ENCODE data around the gene SLC30A2. TPM values are rescaled to one million over a fixed set of nuclear protein-coding genes. Genes with fewer than 3 reads are reported as not detected.

The SLC30A2 gene
- total RNA-seq, 4 donors from 2014 or later: 0.14 TPM; not detected in 3

DNA sequence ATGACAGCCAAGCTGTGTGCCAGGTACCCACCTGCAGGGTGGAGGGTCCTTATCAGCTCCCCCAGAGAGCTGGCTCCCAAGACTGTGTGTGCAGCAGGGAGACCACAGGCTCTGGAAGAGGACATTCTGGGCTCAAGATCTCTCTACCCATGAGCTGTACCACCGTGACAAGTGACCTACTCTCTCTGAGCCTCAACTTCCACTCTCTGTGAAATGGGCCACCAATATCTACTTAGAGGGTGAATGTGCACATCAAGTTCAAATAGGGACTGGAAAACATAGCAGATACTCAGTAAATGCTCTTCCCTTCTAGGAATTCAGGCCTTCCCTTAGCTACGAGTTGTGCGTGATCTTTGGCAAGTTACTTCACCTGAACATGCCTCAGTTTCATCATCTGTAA lies 1.5 kb downstream of the SLC30A2 start:
- no peak overlapping the region for H3K4me3 ChIP-seq
- H3K36me3 ChIP-seq: no peaks in the 10 kb centered on the region
- no peak for DNase-seq
- intact Hi-C loops (cut with DNase I; ENCODE audit: low total_unique reads) (no loop called here), in situ Hi-C loops (cut with MboI; ENCODE audit: low pct_ligation_motif_present in 1 of 4, low pct_unique_long_range_greater_than_20kb in 1 of 4, low sequenced_read_pairs in 3 of 4) (loop anchor here (10.0 to 25.0 kb wide), 3 partner anchors 93 to 118 kb away; partner anchors contain the start of genes C1orf232 (in 2 of the 4), FAM110D (in 2 of the 4), ZNF593 (in 2 of the 4) and ZNF593OS (in 2 of the 4))
- peaks cover 0 to 24% (median 12%) of the 10 kb centered on the region in 4 donors for H3K4me1 ChIP-seq
- 83 to 86% methylated on average over 2 to 3 of the region's 3 CpGs for WGBS, 2 donors (ENCODE audit: low coverage in 1 of 2)
- TF ChIP-seq, protein P1, sequence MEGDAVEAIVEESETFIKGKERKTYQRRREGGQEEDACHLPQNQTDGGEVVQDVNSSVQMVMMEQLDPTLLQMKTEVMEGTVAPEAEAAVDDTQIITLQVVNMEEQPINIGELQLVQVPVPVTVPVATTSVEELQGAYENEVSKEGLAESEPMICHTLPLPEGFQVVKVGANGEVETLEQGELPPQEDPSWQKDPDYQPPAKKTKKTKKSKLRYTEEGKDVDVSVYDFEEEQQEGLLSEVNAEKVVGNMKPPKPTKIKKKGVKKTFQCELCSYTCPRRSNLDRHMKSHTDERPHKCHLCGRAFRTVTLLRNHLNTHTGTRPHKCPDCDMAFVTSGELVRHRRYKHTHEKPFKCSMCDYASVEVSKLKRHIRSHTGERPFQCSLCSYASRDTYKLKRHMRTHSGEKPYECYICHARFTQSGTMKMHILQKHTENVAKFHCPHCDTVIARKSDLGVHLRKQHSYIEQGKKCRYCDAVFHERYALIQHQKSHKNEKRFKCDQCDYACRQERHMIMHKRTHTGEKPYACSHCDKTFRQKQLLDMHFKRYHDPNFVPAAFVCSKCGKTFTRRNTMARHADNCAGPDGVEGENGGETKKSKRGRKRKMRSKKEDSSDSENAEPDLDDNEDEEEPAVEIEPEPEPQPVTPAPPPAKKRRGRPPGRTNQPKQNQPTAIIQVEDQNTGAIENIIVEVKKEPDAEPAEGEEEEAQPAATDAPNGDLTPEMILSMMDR (IDR thresholded peaks at IDR 0.05): no peak
- TF ChIP-seq EP300 (IDR thresholded peaks at IDR 0.05; ENCODE audit: low read depth) (no peak), POLR2A (IDR thresholded peaks at IDR 0.05) (no peak), POLR2AphosphoS5 (IDR thresholded peaks at IDR 0.05) (no peak)
- H3K27ac ChIP-seq: no peak overlapping the region
- peaks cover 69% of the 10 kb centered on the region for H3K27me3 ChIP-seq
- H3K9me3 ChIP-seq: no peaks in the 10 kb centered on the region

DNA sequence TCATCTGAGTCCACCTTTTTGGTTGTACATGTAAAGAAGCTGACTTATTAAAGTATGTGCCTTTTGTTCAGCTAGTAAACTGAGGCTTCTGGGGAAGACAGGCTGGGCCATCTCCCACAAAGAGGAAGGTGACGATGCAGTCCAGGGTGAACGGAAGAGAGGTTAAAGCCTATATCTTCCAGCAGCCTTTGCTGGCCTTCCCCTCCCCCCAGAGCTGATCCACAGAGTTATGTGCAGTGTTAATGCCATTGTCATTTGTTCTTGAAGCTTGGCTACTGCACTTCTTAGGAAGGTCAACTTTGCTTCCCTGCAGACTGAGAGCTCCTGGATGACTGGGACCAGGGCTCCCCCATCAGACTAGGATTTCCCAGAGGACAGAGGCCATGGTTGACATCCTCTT lies 2.2 kb downstream of the SLC30A2 start:
- in situ Hi-C loops (cut with MboI; ENCODE audit: low pct_ligation_motif_present in 1 of 4, low pct_unique_long_range_greater_than_20kb in 1 of 4, low sequenced_read_pairs in 3 of 4) (loop anchor here (10.0 to 25.0 kb wide), 3 partner anchors 94 to 119 kb away; partner anchors contain the start of genes C1orf232 (in 2 of the 4), FAM110D (in 2 of the 4), ZNF593 (in 2 of the 4) and ZNF593OS (in 2 of the 4)), intact Hi-C loops (cut with DNase I; ENCODE audit: low total_unique reads) (no loop called here)
- peaks cover 0 to 17% (median 11%) of the 10 kb centered on the region in 4 donors for H3K4me1 ChIP-seq
- DNase-seq: no peak
- no peaks in the 10 kb centered on the region for H3K9me3 ChIP-seq
- no peak overlapping the region for H3K27ac ChIP-seq
- no peak overlapping the region for H3K4me3 ChIP-seq
- WGBS, 2 donors (ENCODE audit: low coverage in 1 of 2): 75% methylated on average over 2 of the region's 2 CpGs; no CpG with 5 or more reads in 1 of the 2 donors
- no peak for TF ChIP-seq POLR2AphosphoS5 (IDR thresholded peaks at IDR 0.05)
- TF ChIP-seq EP300 (IDR thresholded peaks at IDR 0.05; ENCODE audit: low read depth): no peak
- TF ChIP-seq POLR2A (IDR thresholded peaks at IDR 0.05): no peak
- TF ChIP-seq, protein P1 (IDR thresholded peaks at IDR 0.05): no peak
- no peaks in the 10 kb centered on the region for H3K36me3 ChIP-seq
- H3K27me3 ChIP-seq: peaks cover 68% of the 10 kb centered on the region

DNA sequence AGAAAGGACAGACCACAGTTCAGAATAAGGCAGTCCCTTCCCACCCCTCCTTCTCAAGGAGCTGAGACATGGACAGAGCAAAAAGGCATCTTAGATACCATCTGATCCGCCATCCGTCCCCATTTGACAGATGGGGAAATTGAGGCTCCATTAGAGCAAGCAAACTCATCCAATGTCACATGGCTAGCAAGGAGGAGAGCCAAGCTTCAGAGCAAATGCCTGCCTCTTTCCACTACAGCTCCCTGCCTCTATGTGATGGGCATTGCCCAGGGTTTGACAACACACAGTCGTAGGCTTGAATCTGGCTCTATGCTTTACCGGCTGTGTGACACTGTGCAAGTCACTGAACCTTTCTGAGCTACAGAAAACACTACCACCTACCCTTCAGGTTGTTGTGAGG lies 3.9 kb downstream of the SLC30A2 start:
- in situ Hi-C loops (cut with MboI; ENCODE audit: low pct_ligation_motif_present in 1 of 4, low pct_unique_long_range_greater_than_20kb in 1 of 4, low sequenced_read_pairs in 3 of 4): loop anchor here (10.0 to 25.0 kb wide), 3 partner anchors 95 to 120 kb away; partner anchors contain the start of genes C1orf232 (in 2 of the 4), FAM110D (in 2 of the 4), ZNF593 (in 2 of the 4) and ZNF593OS (in 2 of the 4)
- 69% methylated on average over 4 of the region's 4 CpGs; no CpG with 5 or more reads in 1 of the 2 donors for WGBS, 2 donors (ENCODE audit: low coverage in 1 of 2)
- H3K9me3 ChIP-seq: no peaks in the 10 kb centered on the region
- peaks cover 0 to 16% (median 11%) of the 10 kb centered on the region in 4 donors for H3K4me1 ChIP-seq
- H3K27ac ChIP-seq: no peak overlapping the region
- no peaks in the 10 kb centered on the region for H3K36me3 ChIP-seq
- intact Hi-C loops (cut with DNase I; ENCODE audit: low total_unique reads): no loop called here
- H3K4me3 ChIP-seq: no peak overlapping the region
- no peak for DNase-seq
- no peak for TF ChIP-seq EP300 (IDR thresholded peaks at IDR 0.05; ENCODE audit: low read depth)
- TF ChIP-seq POLR2A (IDR thresholded peaks at IDR 0.05): no peak
- peaks cover 50% of the 10 kb centered on the region for H3K27me3 ChIP-seq

DNA sequence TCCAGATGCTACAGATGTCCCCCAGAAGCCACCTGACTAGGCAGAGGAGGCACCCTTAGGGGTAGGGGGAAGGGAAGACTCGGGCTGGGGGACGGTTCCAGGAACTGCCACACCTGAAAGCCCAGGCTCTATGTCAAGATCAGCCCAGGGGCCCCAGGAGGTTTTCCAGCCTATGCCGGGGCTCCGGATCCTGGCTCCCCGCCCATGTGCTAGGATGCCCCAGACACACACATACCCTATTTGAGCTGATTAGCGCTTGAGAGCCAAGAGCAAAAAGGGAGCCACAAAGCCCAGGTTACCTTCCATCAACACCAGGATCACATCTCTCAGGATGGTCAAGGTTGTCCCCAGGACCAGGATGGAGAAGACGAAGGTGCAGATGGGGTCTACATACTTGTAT lies 4.5 kb downstream of the SLC30A2 start:
- H3K4me3 ChIP-seq: no peak overlapping the region
- 83% methylated on average over 6 of the region's 7 CpGs; no CpG with 5 or more reads in 1 of the 2 donors for WGBS, 2 donors (ENCODE audit: low coverage in 1 of 2)
- no peaks in the 10 kb centered on the region for H3K9me3 ChIP-seq
- TF ChIP-seq, protein P1 (IDR thresholded peaks at IDR 0.05): no peak
- TF ChIP-seq EP300 (IDR thresholded peaks at IDR 0.05; ENCODE audit: low read depth) (no peak), POLR2A (IDR thresholded peaks at IDR 0.05) (no peak), POLR2AphosphoS5 (IDR thresholded peaks at IDR 0.05) (no peak)
- no peak for DNase-seq
- in situ Hi-C loops (cut with MboI; ENCODE audit: low pct_ligation_motif_present in 1 of 4, low pct_unique_long_range_greater_than_20kb in 1 of 4, low sequenced_read_pairs in 3 of 4): loop anchor here (10.0 to 25.0 kb wide), 3 partner anchors 96 to 121 kb away; partner anchors contain the start of genes C1orf232 (in 2 of the 4), FAM110D (in 2 of the 4), ZNF593 (in 2 of the 4) and ZNF593OS (in 2 of the 4)
- no peak overlapping the region for H3K27ac ChIP-seq
- intact Hi-C loops (cut with DNase I; ENCODE audit: low total_unique reads): no loop called here
- peaks cover 45% of the 10 kb centered on the region for H3K27me3 ChIP-seq
- peaks cover under 1 to 13% (median 11%) of the 10 kb centered on the region in 4 donors for H3K4me1 ChIP-seq
- H3K36me3 ChIP-seq: no peaks in the 10 kb centered on the region

Measured in transverse colon (tissue), 4 donors.